PC-3 (cell line): ENCODE data around the gene PIR. TPM values are rescaled to one million over a fixed set of nuclear protein-coding genes. Genes with fewer than 3 reads are reported as not detected.

ENCODE experiments used
- ATAC-seq: fragments of 200-7000 bp; cut with Tn5 transposase; 2 replicates; pipeline ENCODE4 v1.9.1; 2020; ENCODE audit warnings: mild to moderate bottlenecking, moderate library complexity
- BruUV-seq: library from RNA; stranded (reverse); fragments of 400-500 nt; replicated peaks from 2 replicates; lab custom pipeline; 2021; lab: Mats Ljungman, UMichigan
- CTCF ChIA-PET: fragments of 300-600 bp; sonication (Branson Sonifier 250); formaldehyde crosslinking; loops from one replicate; lab custom pipeline; 2022; ENCODE audit warnings: antibody characterized with exemption; lab: Charles Lee
- POLR2A ChIA-PET: fragments of 300-600 bp; sonication (Branson Sonifier 250); formaldehyde crosslinking; loops from one replicate; lab custom pipeline; 2022; ENCODE audit warnings: antibody characterized with exemption; ENCODE audit not compliant: unreplicated experiment; lab: Charles Lee
- DNase-seq: peaks from one replicate; pipeline ENCODE4 v3.0.0-alpha.2; 2015
- H2AFZ ChIP-seq: fragments of 300-600 bp; sonication (generic); 2 replicates; pipeline ENCODE4 v1.6.0; 2016; ENCODE audit warnings: antibody characterized with exemption, low read length
- H3F3A ChIP-seq: fragments of 300-600 bp; sonication (generic); one replicate; pipeline ENCODE4 v1.6.0; 2017; ENCODE audit warnings: antibody characterized with exemption, low read length, control low read depth, mild to moderate bottlenecking; ENCODE audit not compliant: unreplicated experiment
- H3K27ac ChIP-seq: fragments of 300-600 bp; sonication (generic); 2 replicates; pipeline ENCODE4 v1.5.1; 2016; ENCODE audit warnings: mild to moderate bottlenecking, low read length
- H3K27me3 ChIP-seq: fragments of 300-600 bp; sonication (generic); 2 replicates; pipeline ENCODE4 v1.6.1; 2016; ENCODE audit warnings: low read length, mixed read lengths
- H3K36me3 ChIP-seq: fragments of 300-600 bp; sonication (generic); 2 replicates; pipeline ENCODE4 v1.6.1; 2016; ENCODE audit warnings: low read depth, mixed run types, low read length, mixed read lengths
- H3K4me1 ChIP-seq: fragments of 300-600 bp; sonication (generic); 2 replicates; pipeline ENCODE4 v1.5.1; 2016; ENCODE audit warnings: low read length; ENCODE audit not compliant: insufficient read depth
- H3K4me2 ChIP-seq: fragments of 300-600 bp; sonication (generic); 2 replicates; pipeline ENCODE4 v1.6.0; 2016; ENCODE audit warnings: low read length
- H3K4me3 ChIP-seq: fragments of 300-600 bp; sonication (generic); 2 replicates; pipeline ENCODE4 v1.5.1; 2016; ENCODE audit warnings: mild to moderate bottlenecking, low read length, mixed read lengths
- H3K79me2 ChIP-seq: fragments of 300-600 bp; sonication (generic); 2 replicates; pipeline ENCODE4 v1.6.1; 2017; ENCODE audit warnings: low read length, mixed read lengths
- H3K9ac ChIP-seq: fragments of 300-600 bp; sonication (generic); 2 replicates; pipeline ENCODE4 v1.6.0; 2016; ENCODE audit warnings: mild to moderate bottlenecking, low read length
- H3K9me2 ChIP-seq: fragments of 300-600 bp; sonication (generic); replicated peaks from 2 replicates; pipeline ENCODE4 v1.6.1; 2016; ENCODE audit warnings: mixed run types, low read length, mixed read lengths
- H3K9me3 ChIP-seq: fragments of 300-600 bp; sonication (generic); 2 replicates; pipeline ENCODE4 v1.6.1; 2016; ENCODE audit warnings: low read length, mixed read lengths
- H4K20me1 ChIP-seq: fragments of 300-600 bp; sonication (generic); 2 replicates; pipeline ENCODE4 v1.6.1; 2016; ENCODE audit warnings: low read length, mixed read lengths
- CTCF ChIP-seq: fragments of 300-600 bp; sonication (generic); conservative IDR thresholded peaks from 2 replicates; pipeline ENCODE4 v1.5.1; 2017; ENCODE audit warnings: antibody characterized with exemption, low read depth, mild to moderate bottlenecking, low read length
- EZH2 ChIP-seq: fragments of 300-600 bp; sonication (generic); IDR thresholded peaks from one replicate; pipeline ENCODE4 v1.6.1; 2017; ENCODE audit warnings: antibody characterized with exemption, mild to moderate bottlenecking, low read length; ENCODE audit not compliant: unreplicated experiment
- EZH2phosphoT487 ChIP-seq: fragments of 300-600 bp; sonication (generic); IDR thresholded peaks from 2 replicates; pipeline ENCODE4 v1.6.1; 2018; ENCODE audit warnings: mild to moderate bottlenecking, antibody characterized with exemption, low read length, borderline replicate concordance
- intact Hi-C: fragments of 100-400 bp; cut with micrococcal nuclease; formaldehyde crosslinking; loops from 2 replicates; pipeline ENCODE4 v1.9.0; 2023
- total RNA-seq: library from RNA; depleted of rRNA; stranded (reverse); fragments of >200 nt; gene quantifications from 2 replicates; pipeline ENCODE4 v1.2.3, GENCODE V29; 2014

The PIR gene
- total RNA-seq, 1 experiment from 2014 or later: 50.8 TPM

GRCh38 chrX:15416133-15416993, 76.8 kb downstream of the PIR start:
- Histone ChIP-seq H3K9me3 (no peaks in the 10 kb centered on the region), H3K79me2 (no peaks in the 10 kb centered on the region), H3K4me2 (no peak overlapping the region), H3K36me3 (no peaks in the 10 kb centered on the region), H3K9me2 (no peaks in the 10 kb centered on the region), H3F3A (no peaks in the 10 kb centered on the region), H3K4me1 (no peaks in the 10 kb centered on the region), H3K27me3 (no peaks in the 10 kb centered on the region), H3K27ac (no peak overlapping the region), H3K9ac (no peak overlapping the region), H4K20me1 (no peaks in the 10 kb centered on the region), H2AFZ (no peak overlapping the region), H3K4me3 (no peak overlapping the region)
- ATAC-seq: no peak
- TF ChIP-seq CTCF (no peak), EZH2phosphoT487 (no peak), EZH2 (no peak)
- ChIA-PET POLR2A (no interaction called here), CTCF (no interaction called here)
- no peak for DNase-seq
- intact Hi-C loops: no loop called here
- BruUV-seq: no TSS peak

DNA sequence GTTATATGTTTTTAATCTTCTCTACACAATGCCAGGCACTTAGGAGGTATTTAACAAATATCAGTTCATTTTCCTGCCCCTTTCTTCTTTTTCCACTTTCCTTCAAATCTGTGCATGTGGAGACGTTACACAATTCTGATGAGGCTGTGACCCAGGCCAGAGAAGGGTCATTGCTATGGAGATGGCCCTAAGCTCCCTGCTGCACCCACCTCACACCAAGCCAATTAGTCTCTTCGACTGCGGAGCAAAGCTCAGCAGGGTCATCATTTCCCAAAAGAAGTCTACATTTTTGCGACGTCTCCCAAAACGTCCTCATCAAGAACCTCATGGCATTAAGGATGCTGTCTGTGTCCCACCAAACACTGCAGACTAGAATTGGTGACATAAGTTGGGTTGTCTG, 80.0 kb downstream of the PIR start:
- Histone ChIP-seq H3K4me3 (no peak overlapping the region), H3K4me2 (no peak overlapping the region), H3K9me2 (no peaks in the 10 kb centered on the region), H3K4me1 (no peaks in the 10 kb centered on the region), H3K27ac (no peak overlapping the region), H2AFZ (no peak overlapping the region), H3F3A (no peaks in the 10 kb centered on the region), H3K36me3 (no peaks in the 10 kb centered on the region), H3K79me2 (no peaks in the 10 kb centered on the region), H4K20me1 (no peaks in the 10 kb centered on the region), H3K9ac (no peak overlapping the region), H3K9me3 (no peaks in the 10 kb centered on the region), H3K27me3 (no peaks in the 10 kb centered on the region)
- DNase-seq (no peak), ATAC-seq (no peak)
- TF ChIP-seq EZH2phosphoT487: no peak
- intact Hi-C loops: no loop called here
- ChIA-PET CTCF (no interaction called here), POLR2A (no interaction called here)
- BruUV-seq: no TSS peak

DNA sequence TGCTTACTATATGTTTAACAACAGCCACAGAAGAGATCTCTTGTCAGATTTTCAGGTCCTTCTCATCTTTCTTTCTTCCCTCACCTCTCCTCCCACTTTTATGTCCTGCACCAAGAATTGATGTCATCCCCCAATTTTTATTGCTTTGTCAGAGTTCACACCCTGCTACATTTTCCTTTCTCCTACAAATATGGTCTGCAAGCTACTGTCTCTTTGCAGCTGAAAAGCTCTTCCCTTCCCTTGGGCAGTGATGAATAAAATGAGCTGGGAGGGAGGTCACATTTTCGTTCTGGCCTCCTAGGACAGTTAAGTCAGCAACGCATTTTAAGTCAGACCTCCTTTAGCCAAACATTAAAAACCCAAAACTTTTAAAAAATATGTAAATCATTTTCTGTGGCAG, 82.2 kb downstream of the PIR start:
- H3K4me3 ChIP-seq: no peak overlapping the region
- no peak overlapping the region for H3K27ac ChIP-seq
- CTCF ChIA-PET: no interaction called here
- H3K79me2 ChIP-seq: no peaks in the 10 kb centered on the region
- no peaks in the 10 kb centered on the region for H3K27me3 ChIP-seq
- H3K9me2 ChIP-seq: no peaks in the 10 kb centered on the region
- BruUV-seq: no TSS peak
- DNase-seq: no peak
- no peaks in the 10 kb centered on the region for H3K9me3 ChIP-seq
- no peak overlapping the region for H3K9ac ChIP-seq
- H3K4me2 ChIP-seq: no peak overlapping the region
- no peaks in the 10 kb centered on the region for H4K20me1 ChIP-seq
- H2AFZ ChIP-seq: no peak overlapping the region
- H3K36me3 ChIP-seq: no peaks in the 10 kb centered on the region
- no peak for TF ChIP-seq EZH2
- TF ChIP-seq EZH2phosphoT487: no peak
- no peak for TF ChIP-seq CTCF
- intact Hi-C loops: no loop called here
- POLR2A ChIA-PET: interaction anchor here (0.6 kb wide), 1 partner anchor 24 kb away, joined by 4 read pairs; no protein-coding TSS in a partner anchor
- H3K4me1 ChIP-seq: no peaks in the 10 kb centered on the region
- ATAC-seq: no peak
- H3F3A ChIP-seq: no peaks in the 10 kb centered on the region
